GM23248 (cell line): ENCODE measurements around the gene SMTNL1.

Experiments
- EZH2 ChIP-seq: fragments of 200-600 bp; sonication (generic); IDR thresholded peaks from 2 replicates; pipeline ENCODE4 v1.6.1; 2018; ENCODE audit warnings: antibody characterized with exemption, mild to moderate bottlenecking; ENCODE audit not compliant: insufficient read depth, poor library complexity, severe bottlenecking
- EZH2phosphoT487 ChIP-seq: fragments of 200-600 bp; sonication (generic); IDR thresholded peaks from 2 replicates; pipeline ENCODE4 v1.6.1; 2018; ENCODE audit warnings: antibody characterized with exemption, moderate library complexity, mild to moderate bottlenecking, low read depth; ENCODE audit not compliant: insufficient read depth

DNA sequence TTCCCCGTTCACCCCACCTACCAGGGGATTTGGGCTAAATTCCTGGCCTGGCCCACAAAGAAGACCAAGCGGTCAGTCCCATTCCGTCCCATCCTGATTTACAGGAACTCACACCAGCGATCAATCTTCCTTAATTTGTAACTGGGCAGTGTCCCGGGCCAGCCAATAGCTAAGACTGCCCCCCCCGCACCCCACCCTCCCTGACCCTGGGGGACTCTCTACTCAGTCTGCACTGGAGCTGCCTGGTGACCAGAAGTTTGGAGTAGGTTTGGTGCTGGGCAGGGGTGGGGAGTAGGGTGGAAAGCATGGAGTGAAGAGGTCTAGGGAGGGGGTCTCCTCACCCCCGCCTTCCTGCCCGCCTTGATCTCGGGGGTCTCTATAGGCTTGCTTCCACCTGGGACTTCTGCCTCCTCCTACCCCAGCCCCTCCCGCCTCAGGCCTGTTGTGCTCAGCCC lies 60.1 kb downstream of the SMTNL1 start, which contains the start of gene SERPING1:
- TF ChIP-seq EZH2phosphoT487, result no peak
- TF ChIP-seq EZH2, result no peak
